ENCODE measurements around the gene C16orf82.
"Not testable (repeated sequence)": the region's sequence is repeated elsewhere in the genome, so short reads cannot be mapped to it uniquely, and the experiment has no call there.

C16orf82 gene

GRCh38 chr16:27084307-27085028 lies 17.7 kb downstream of the C16orf82 start:
- H3K4me3 ChIP-seq (ENCODE audit: low read depth, low read length, poor library complexity, severe bottlenecking) = no peak overlapping the region
- no peak overlapping the region for H3K4me2 ChIP-seq (ENCODE audit: low read length)
- no peaks in the 10 kb centered on the region for H4K20me1 ChIP-seq (ENCODE audit: insufficient read depth, low read length)
- H2AFZ ChIP-seq (ENCODE audit: low read length) = no peak overlapping the region
- no peak for TF ChIP-seq EZH2 (IDR thresholded peaks at IDR 0.05; ENCODE audit: borderline replicate concordance, low read length)
- TF ChIP-seq, protein P1, sequence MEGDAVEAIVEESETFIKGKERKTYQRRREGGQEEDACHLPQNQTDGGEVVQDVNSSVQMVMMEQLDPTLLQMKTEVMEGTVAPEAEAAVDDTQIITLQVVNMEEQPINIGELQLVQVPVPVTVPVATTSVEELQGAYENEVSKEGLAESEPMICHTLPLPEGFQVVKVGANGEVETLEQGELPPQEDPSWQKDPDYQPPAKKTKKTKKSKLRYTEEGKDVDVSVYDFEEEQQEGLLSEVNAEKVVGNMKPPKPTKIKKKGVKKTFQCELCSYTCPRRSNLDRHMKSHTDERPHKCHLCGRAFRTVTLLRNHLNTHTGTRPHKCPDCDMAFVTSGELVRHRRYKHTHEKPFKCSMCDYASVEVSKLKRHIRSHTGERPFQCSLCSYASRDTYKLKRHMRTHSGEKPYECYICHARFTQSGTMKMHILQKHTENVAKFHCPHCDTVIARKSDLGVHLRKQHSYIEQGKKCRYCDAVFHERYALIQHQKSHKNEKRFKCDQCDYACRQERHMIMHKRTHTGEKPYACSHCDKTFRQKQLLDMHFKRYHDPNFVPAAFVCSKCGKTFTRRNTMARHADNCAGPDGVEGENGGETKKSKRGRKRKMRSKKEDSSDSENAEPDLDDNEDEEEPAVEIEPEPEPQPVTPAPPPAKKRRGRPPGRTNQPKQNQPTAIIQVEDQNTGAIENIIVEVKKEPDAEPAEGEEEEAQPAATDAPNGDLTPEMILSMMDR (IDR thresholded peaks at IDR 0.05; ENCODE audit: low read length) = no peak
- no peak overlapping the region for H3K9ac ChIP-seq (ENCODE audit: low read length)
- H3F3A ChIP-seq (ENCODE audit: insufficient read depth, low read length) = no peaks in the 10 kb centered on the region
- H3K27ac ChIP-seq (ENCODE audit: low read depth, low read length, poor library complexity, severe bottlenecking) = no peak overlapping the region
- no peaks in the 10 kb centered on the region for H3K27me3 ChIP-seq (ENCODE audit: insufficient read depth, low read length)
- H3K9me3 ChIP-seq (ENCODE audit: low read length) = no peaks in the 10 kb centered on the region
- H3K79me2 ChIP-seq (ENCODE audit: insufficient read depth, low read length) = no peaks in the 10 kb centered on the region
- no peaks in the 10 kb centered on the region for H3K36me3 ChIP-seq (ENCODE audit: insufficient read depth, low read length)
- H3K4me1 ChIP-seq (ENCODE audit: insufficient read depth, low read length, severe bottlenecking) = no peaks in the 10 kb centered on the region
- no peaks in the 10 kb centered on the region for H3K9me2 ChIP-seq (ENCODE audit: low read depth, low read length)

GRCh38 chr16:27085182-27085581 lies 18.5 kb downstream of the C16orf82 start:
- H3K9me3 ChIP-seq (ENCODE audit: low read length) = no peaks in the 10 kb centered on the region

GRCh38 chr16:27086031-27086430 lies 19.3 kb downstream of the C16orf82 start:
- not testable (repeated sequence) for H4K20me1 ChIP-seq (ENCODE audit: insufficient read depth, low read length)

More at GRCh38 chr16:27085182-27085581, 18.5 kb downstream of the C16orf82 start:
- H4K20me1 ChIP-seq (ENCODE audit: insufficient read depth, low read length) = no peaks in the 10 kb centered on the region
- no peak overlapping the region for H3K4me2 ChIP-seq (ENCODE audit: low read length)
- no peaks in the 10 kb centered on the region for H3F3A ChIP-seq (ENCODE audit: insufficient read depth, low read length)
- H2AFZ ChIP-seq (ENCODE audit: low read length) = no peak overlapping the region
- no peaks in the 10 kb centered on the region for H3K4me1 ChIP-seq (ENCODE audit: insufficient read depth, low read length, severe bottlenecking)
- no peaks in the 10 kb centered on the region for H3K9me2 ChIP-seq (ENCODE audit: low read depth, low read length)
- H3K79me2 ChIP-seq (ENCODE audit: insufficient read depth, low read length) = no peaks in the 10 kb centered on the region
- H3K36me3 ChIP-seq (ENCODE audit: insufficient read depth, low read length) = no peaks in the 10 kb centered on the region
- no peaks in the 10 kb centered on the region for H3K27me3 ChIP-seq (ENCODE audit: insufficient read depth, low read length)
- no peak overlapping the region for H3K4me3 ChIP-seq (ENCODE audit: low read depth, low read length, poor library complexity, severe bottlenecking)
- H3K27ac ChIP-seq (ENCODE audit: low read depth, low read length, poor library complexity, severe bottlenecking) = no peak overlapping the region
- TF ChIP-seq, protein P1 (IDR thresholded peaks at IDR 0.05; ENCODE audit: low read length) = no peak
- no peak for TF ChIP-seq EZH2 (IDR thresholded peaks at IDR 0.05; ENCODE audit: borderline replicate concordance, low read length)
- no peak overlapping the region for H3K9ac ChIP-seq (ENCODE audit: low read length)

DNA sequence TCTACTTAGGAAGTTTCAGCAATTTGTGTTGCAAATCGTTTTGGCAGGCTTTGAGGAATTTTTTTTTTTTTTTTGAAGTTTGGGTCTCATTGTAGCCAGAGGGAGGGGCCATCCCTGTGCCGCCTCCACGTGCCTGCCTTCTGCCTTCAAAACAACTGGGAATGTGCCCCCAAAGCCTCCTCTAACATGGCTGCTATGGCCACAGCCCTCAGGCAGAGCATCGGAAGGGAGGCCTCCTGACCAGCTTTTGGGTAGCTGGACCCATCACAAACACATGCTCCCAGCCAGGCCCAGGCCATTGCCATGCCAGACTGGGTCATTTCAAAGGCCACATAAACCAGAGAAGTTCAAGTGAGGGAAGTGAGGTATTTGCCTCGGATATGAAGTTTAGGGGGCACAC lies 21.5 kb downstream of the C16orf82 start:
- Histone ChIP-seq H3K79me2 (ENCODE audit: insufficient read depth, low read length) (no peaks in the 10 kb centered on the region), H2AFZ (ENCODE audit: low read length) (no peak overlapping the region), H3F3A (ENCODE audit: insufficient read depth, low read length) (no peaks in the 10 kb centered on the region), H3K27me3 (ENCODE audit: insufficient read depth, low read length) (no peaks in the 10 kb centered on the region), H3K27ac (ENCODE audit: low read depth, low read length, poor library complexity, severe bottlenecking) (no peak overlapping the region), H3K9me2 (ENCODE audit: low read depth, low read length) (no peaks in the 10 kb centered on the region), H3K4me3 (ENCODE audit: low read depth, low read length, poor library complexity, severe bottlenecking) (no peak overlapping the region), H3K4me2 (ENCODE audit: low read length) (no peak overlapping the region), H4K20me1 (ENCODE audit: insufficient read depth, low read length) (no peaks in the 10 kb centered on the region), H3K9me3 (ENCODE audit: low read length) (no peaks in the 10 kb centered on the region), H3K4me1 (ENCODE audit: insufficient read depth, low read length, severe bottlenecking) (no peaks in the 10 kb centered on the region), H3K36me3 (ENCODE audit: insufficient read depth, low read length) (no peaks in the 10 kb centered on the region), H3K9ac (ENCODE audit: low read length) (no peak overlapping the region)
- TF ChIP-seq EZH2 (IDR thresholded peaks at IDR 0.05; ENCODE audit: borderline replicate concordance, low read length) = no peak
- TF ChIP-seq, protein P1 (IDR thresholded peaks at IDR 0.05; ENCODE audit: low read length) = no peak

More at GRCh38 chr16:27086031-27086430, 19.3 kb downstream of the C16orf82 start:
- not testable (repeated sequence) for H3K4me1 ChIP-seq (ENCODE audit: insufficient read depth, low read length, severe bottlenecking); H3K9me3 ChIP-seq (ENCODE audit: low read length); H3K9me2 ChIP-seq (ENCODE audit: low read depth, low read length); H3K79me2 ChIP-seq (ENCODE audit: insufficient read depth, low read length); H2AFZ ChIP-seq (ENCODE audit: low read length); H3K36me3 ChIP-seq (ENCODE audit: insufficient read depth, low read length); H3K4me2 ChIP-seq (ENCODE audit: low read length); H3K27me3 ChIP-seq (ENCODE audit: insufficient read depth, low read length); H3F3A ChIP-seq (ENCODE audit: insufficient read depth, low read length); H3K4me3 ChIP-seq (ENCODE audit: low read depth, low read length, poor library complexity, severe bottlenecking); H3K27ac ChIP-seq (ENCODE audit: low read depth, low read length, poor library complexity, severe bottlenecking); H3K9ac ChIP-seq (ENCODE audit: low read length)

Data from OCI-LY1 (cell line).